SJCRH30 (cell line): ENCODE measurements around the gene NFKB2. TPM values are rescaled to one million over a fixed set of nuclear protein-coding genes. Genes with fewer than 3 reads are reported as not detected.

Source experiments
- DNase-seq, 2 experiments: peaks; one replicate each; pipeline ENCODE4 v3.0.0-alpha.2; 2015 to 2020
- H3K27ac ChIP-seq: fragments of 250-450 bp; sonication (Bioruptor Pico); 2 replicates; pipeline ENCODE4 v1.5.1; 2020; ENCODE audit warnings: mild to moderate bottlenecking, moderate library complexity
- H3K27me3 ChIP-seq: fragments of 250-450 bp; sonication (Bioruptor Pico); 2 replicates; pipeline ENCODE4 v1.5.1; 2020; ENCODE audit warnings: mild to moderate bottlenecking, moderate library complexity
- H3K36me3 ChIP-seq: fragments of 250-450 bp; sonication (Bioruptor Pico); 2 replicates; pipeline ENCODE4 v1.5.1; 2020; ENCODE audit warnings: mild to moderate bottlenecking, moderate library complexity
- H3K4me1 ChIP-seq: fragments of 250-450 bp; sonication (Bioruptor Pico); 2 replicates; pipeline ENCODE4 v1.5.1; 2020; ENCODE audit warnings: mild to moderate bottlenecking, moderate library complexity
- H3K4me3 ChIP-seq: fragments of 250-450 bp; sonication (Bioruptor Pico); 2 replicates; pipeline ENCODE4 v1.5.1; 2020; ENCODE audit warnings: mild to moderate bottlenecking, moderate library complexity
- H3K9me3 ChIP-seq: fragments of 250-450 bp; sonication (Bioruptor Pico); replicated peaks from 2 replicates; pipeline ENCODE4 v1.5.1; 2020; ENCODE audit warnings: mild to moderate bottlenecking, moderate library complexity
- total RNA-seq: library from RNA; depleted of rRNA; stranded (reverse); fragments of >200 nt; shearing (Covaris generic); gene quantifications from 2 replicates; pipeline ENCODE4 v1.2.3, GENCODE V29; 2014

The NFKB2 gene
- total RNA-seq, 1 experiment from 2014 or later, result 25.3 TPM

DNA sequence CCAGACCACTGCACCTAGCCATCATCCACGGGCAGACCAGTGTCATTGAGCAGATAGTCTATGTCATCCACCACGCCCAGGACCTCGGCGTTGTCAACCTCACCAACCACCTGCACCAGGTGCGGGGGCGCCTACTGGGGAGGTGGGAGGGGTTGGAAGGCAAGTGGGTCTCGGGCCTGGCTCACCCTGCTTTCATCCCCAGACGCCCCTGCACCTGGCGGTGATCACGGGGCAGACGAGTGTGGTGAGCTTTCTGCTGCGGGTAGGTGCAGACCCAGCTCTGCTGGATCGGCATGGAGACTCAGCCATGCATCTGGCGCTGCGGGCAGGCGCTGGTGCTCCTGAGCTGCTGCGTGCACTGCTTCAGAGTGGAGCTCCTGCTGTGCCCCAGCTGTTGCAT lies 4.6 kb downstream of the NFKB2 start:
- H3K27me3 ChIP-seq, result no peaks in the 10 kb centered on the region
- H3K4me3 ChIP-seq, result no peak overlapping the region
- H3K4me1 ChIP-seq, result peaks cover 13% of the 10 kb centered on the region; the same call in 1 of the 2 replicates
- DNase-seq, result no peak
- no peaks in the 10 kb centered on the region for H3K36me3 ChIP-seq
- no peaks in the 10 kb centered on the region for H3K9me3 ChIP-seq
- no peak overlapping the region for H3K27ac ChIP-seq

DNA sequence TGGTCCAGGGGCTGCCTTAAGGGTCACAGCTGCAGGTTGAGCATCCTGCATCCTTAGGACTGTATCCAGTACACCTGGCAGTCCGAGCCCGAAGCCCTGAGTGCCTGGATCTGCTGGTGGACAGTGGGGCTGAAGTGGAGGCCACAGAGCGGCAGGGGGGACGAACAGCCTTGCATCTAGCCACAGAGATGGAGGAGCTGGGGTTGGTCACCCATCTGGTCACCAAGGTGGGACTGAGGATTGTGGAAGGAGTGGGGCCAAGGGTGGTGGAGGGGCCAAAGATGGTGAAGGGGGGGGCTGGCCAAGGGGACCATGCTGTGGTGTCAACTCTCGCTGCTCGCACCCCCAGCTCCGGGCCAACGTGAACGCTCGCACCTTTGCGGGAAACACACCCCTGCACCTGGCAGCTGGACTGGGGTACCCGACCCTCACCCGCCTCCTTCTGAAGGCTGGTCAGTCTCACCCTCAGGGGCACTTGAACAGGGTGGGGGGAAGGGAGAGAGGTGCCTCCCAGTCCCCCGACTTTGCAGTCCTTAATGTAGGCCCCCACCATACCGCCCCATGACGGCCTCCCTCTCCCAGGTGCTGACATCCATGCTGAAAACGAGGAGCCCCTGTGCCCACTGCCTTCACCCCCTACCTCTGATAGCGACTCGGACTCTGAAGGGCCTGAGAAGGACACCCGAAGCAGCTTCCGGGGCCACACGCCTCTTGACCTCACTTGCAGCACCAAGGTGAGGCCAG lies 5.3 kb downstream of the NFKB2 start:
- DNase-seq, result no peak
- no peaks in the 10 kb centered on the region for H3K27me3 ChIP-seq
- H3K36me3 ChIP-seq, result no peaks in the 10 kb centered on the region

DNA sequence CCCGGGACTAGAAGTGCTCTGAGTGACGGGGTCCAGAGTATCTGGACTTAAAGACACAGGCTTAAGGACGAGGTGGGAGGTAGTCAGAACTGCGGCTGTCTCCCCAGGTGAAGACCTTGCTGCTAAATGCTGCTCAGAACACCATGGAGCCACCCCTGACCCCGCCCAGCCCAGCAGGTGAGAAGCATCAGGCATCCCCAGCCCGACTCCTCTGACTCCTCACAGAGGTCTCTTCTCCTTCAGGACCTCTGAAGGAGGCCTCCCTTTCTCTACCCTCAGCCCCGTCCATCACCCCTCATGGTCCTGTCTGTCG lies 5.8 kb downstream of the NFKB2 start:
- Histone ChIP-seq H3K4me1 (peaks cover 8% of the 10 kb centered on the region; the same call in 1 of the 2 replicates), H3K4me3 (no peak overlapping the region), H3K9me3 (no peaks in the 10 kb centered on the region), H3K36me3 (no peaks in the 10 kb centered on the region), H3K27ac (no peak overlapping the region), H3K27me3 (no peaks in the 10 kb centered on the region)
- no peak for DNase-seq

More for the DNA sequence above, 5.3 kb downstream of the NFKB2 start:
- no peaks in the 10 kb centered on the region for H3K9me3 ChIP-seq
- H3K4me3 ChIP-seq, result no peak overlapping the region
- no peak overlapping the region for H3K27ac ChIP-seq
- peaks cover 13% of the 10 kb centered on the region; the same call in 1 of the 2 replicates for H3K4me1 ChIP-seq

GRCh38 chr10:102401735-102402511 lies 6.4 kb downstream of the NFKB2 start:
- H3K36me3 ChIP-seq, result no peaks in the 10 kb centered on the region
- no peak overlapping the region for H3K4me3 ChIP-seq
- no peaks in the 10 kb centered on the region for H3K9me3 ChIP-seq
- no peak overlapping the region for H3K27ac ChIP-seq
- H3K4me1 ChIP-seq, result peaks cover 8% of the 10 kb centered on the region; the same call in 1 of the 2 replicates
- no peaks in the 10 kb centered on the region for H3K27me3 ChIP-seq
- peak; percentile 23 to 51 for DNase-seq

DNA sequence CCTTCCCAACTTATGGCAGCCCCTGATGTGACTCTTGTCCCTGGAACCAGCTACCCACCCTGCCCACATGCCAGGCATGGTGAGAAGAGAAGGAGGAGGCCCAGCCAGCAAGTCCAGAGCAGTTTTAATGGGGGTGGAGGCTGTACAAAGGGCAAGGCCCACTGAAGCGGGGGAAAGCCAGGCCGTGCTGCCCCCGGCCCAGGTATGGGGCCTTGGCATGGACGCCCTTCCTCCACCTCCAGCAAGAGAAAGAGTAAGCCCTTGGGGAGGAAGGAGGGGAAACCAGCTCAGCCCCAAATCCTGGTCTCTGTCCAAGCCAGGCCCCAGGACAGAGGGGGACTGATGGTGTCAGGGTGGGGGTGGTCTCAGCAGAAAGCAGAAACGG lies 7.0 kb downstream of the NFKB2 start:
- no peaks in the 10 kb centered on the region for H3K36me3 ChIP-seq
- H3K4me1 ChIP-seq, result peaks cover 8% of the 10 kb centered on the region; the same call in 1 of the 2 replicates
- H3K9me3 ChIP-seq, result no peaks in the 10 kb centered on the region

DNA sequence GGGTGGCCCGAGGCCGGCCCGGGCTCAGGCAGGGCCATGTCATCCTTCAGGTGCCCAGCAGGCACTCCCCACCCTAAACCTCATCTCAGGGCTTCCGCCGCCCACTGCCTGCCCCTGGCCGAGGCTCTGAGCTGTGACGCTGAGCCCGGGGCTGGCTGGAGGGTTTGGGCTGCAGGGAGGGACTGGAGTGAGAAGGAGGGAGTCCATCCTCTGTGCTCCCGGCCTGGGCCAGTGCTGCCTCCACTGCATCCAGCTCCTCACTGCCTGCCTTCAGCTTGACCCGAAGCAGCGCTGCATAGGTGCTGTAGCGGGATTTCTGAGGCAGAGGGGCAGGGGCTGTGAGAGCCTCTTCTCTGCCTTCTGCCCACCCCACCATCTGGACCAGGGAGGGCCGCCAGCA lies 7.6 kb downstream of the NFKB2 start:
- no peaks in the 10 kb centered on the region for H3K36me3 ChIP-seq
- peaks cover 4% of the 10 kb centered on the region; the same call in 1 of the 2 replicates for H3K27me3 ChIP-seq
- H3K9me3 ChIP-seq, result no peaks in the 10 kb centered on the region
- H3K4me1 ChIP-seq, result peaks cover 8% of the 10 kb centered on the region; the same call in 1 of the 2 replicates
- H3K4me3 ChIP-seq, result no peak overlapping the region
- no peak overlapping the region for H3K27ac ChIP-seq
- no peak for DNase-seq

More for the DNA sequence above, 7.0 kb downstream of the NFKB2 start:
- Histone ChIP-seq H3K27ac (no peak overlapping the region), H3K4me3 (no peak overlapping the region), H3K27me3 (peaks cover 1% of the 10 kb centered on the region; the same call in 1 of the 2 replicates)
- DNase-seq, result no peak

DNA sequence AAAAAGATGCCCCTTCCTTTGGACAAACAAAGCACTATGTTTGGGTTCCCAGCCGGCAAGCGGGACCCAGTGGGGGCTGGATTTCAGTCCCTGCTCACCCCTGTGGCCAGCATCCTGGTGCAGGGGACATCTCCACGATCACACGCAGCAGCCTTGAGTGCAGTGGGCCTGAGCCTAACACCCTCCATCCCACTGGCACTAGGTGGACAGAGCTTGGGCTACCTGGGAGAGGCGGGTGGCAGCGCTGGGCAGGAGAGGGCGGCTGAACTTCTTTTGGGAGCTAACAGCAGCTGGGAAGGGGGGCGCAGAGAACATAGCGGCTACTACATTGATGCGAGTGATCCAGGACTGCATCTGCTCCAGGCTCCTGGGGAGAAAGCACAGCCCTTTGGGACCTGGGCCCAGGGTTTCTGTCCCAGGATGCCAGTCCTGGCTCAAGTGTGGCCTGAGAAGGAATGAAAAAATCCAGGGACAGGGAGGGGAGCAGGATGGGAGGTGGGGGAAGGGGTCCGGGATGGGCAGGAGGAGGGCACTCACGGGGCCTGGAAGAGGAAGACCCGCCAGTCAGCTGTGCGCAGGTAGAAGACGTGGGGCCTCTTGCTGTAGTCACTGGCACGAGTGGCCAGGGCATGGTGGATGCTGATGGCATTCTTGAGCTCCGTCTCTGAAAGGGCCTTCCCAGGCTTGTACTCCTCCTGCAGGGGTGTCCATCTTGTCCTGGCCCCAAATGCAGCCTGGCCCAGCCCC lies 9.0 kb downstream of the NFKB2 start:
- Histone ChIP-seq H3K27me3 (peaks cover 4% of the 10 kb centered on the region; the same call in 1 of the 2 replicates), H3K27ac (no peak overlapping the region), H3K4me1 (peaks cover 8% of the 10 kb centered on the region; the same call in 1 of the 2 replicates), H3K36me3 (no peaks in the 10 kb centered on the region), H3K9me3 (no peaks in the 10 kb centered on the region), H3K4me3 (no peak overlapping the region)
- no peak for DNase-seq

DNA sequence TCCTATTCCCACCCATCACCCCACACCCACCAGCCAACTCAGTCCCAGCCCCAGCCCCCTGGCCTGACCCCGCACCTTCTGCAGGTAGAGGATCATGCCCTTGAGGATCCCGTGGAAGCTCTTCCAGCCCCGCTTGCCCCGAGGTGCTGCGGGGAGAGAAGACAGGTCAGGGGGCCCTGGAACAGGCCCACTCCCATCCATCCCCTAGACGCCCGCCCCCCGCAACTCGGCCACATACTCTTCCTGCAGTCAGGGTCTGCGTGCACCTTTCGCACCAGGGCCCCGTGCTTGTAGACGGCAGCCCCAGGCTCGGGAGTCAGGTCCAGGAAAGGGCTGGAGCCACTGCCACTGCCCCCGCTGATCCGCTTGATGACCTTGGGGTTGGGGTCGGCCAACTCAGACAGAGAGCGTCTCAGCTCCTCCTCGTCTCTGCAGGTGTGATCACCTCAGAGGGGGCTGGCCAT lies 9.6 kb downstream of the NFKB2 start:
- Histone ChIP-seq H3K27ac (no peak overlapping the region), H3K9me3 (no peaks in the 10 kb centered on the region), H3K27me3 (peaks cover 4% of the 10 kb centered on the region; the same call in 1 of the 2 replicates), H3K36me3 (no peaks in the 10 kb centered on the region), H3K4me3 (no peak overlapping the region), H3K4me1 (peaks cover 8% of the 10 kb centered on the region; the same call in 1 of the 2 replicates)
- DNase-seq, result no peak

DNA sequence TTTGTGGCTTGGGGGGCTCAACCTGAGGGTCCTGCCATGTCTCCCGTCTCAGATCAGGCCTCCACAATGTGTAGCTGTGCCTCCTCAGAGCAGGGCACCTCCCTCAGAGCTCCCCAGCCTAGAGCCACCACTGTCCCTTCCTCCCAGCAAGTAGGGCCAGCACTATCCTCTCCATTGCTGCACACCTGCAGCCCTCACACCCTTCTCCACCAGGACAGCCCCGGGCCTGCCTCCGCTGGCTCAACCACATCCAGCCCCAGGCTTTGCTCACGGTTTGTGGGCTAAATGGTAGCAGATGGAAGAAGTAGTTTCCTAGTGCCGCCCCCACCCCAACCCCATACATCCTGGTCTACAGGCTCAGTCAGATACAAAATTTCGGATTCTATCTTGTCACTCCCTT lies 10.1 kb downstream of the NFKB2 start:
- H3K4me3 ChIP-seq, result no peak overlapping the region
- H3K36me3 ChIP-seq, result no peaks in the 10 kb centered on the region
- H3K4me1 ChIP-seq, result peaks cover 8% of the 10 kb centered on the region; the same call in 1 of the 2 replicates
- no peak overlapping the region for H3K27ac ChIP-seq
- H3K9me3 ChIP-seq, result no peaks in the 10 kb centered on the region
- H3K27me3 ChIP-seq, result peaks cover 4% of the 10 kb centered on the region; the same call in 1 of the 2 replicates
- no peak for DNase-seq

DNA sequence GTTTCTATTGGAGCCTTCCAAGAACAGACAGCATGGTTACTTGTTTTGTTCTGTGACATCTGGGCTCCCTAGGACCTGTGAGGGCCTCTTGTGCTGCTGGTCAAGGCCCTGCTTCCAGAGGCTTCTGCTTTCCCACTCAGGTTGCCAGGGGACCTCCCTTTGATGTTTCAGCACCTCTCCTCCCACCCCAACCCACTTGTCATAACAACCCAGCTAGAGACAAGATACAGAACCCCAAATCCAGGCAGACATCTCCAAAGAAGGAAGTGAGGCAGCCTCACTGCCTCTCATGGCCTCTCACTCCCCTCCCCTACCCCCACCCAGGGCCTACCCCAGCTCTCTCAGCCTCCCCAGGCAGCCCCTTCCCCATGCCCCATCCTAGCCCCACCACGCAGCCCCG lies 11.3 kb downstream of the NFKB2 start:
- Histone ChIP-seq H3K27me3 (peaks cover 4% of the 10 kb centered on the region; the same call in 1 of the 2 replicates), H3K9me3 (no peaks in the 10 kb centered on the region), H3K4me1 (peaks cover 3% of the 10 kb centered on the region; the same call in 1 of the 2 replicates), H3K4me3 (no peak overlapping the region), H3K36me3 (no peaks in the 10 kb centered on the region), H3K27ac (no peak overlapping the region)
- no peak for DNase-seq

GRCh38 chr10:102407425-102408130 lies 12.1 kb downstream of the NFKB2 start:
- Histone ChIP-seq H3K4me3 (no peak overlapping the region), H3K27ac (no peak overlapping the region), H3K4me1 (no peaks in the 10 kb centered on the region), H3K36me3 (no peaks in the 10 kb centered on the region), H3K27me3 (peaks cover 8% of the 10 kb centered on the region; the same call in 1 of the 2 replicates), H3K9me3 (no peaks in the 10 kb centered on the region)
- no peak for DNase-seq

- Histone ChIP-seq H3K36me3 (no peaks in the 10 kb centered on the region), H3K9me3 (no peaks in the 10 kb centered on the region), H3K4me3 (no peak overlapping the region; the same call in 1 of the 2 replicates), H3K27ac (no peak overlapping the region), H3K4me1 (peaks cover 6% of the 10 kb centered on the region), H3K27me3 (peaks cover 10% of the 10 kb centered on the region; the same call in 1 of the 2 replicates)
- DNase-seq, result no peak
Measured at GRCh38 chr10:102408131-102408727, 12.7 kb downstream of the NFKB2 start.

- H3K9me3 ChIP-seq, result no peaks in the 10 kb centered on the region
- peaks cover 17% of the 10 kb centered on the region for H3K27me3 ChIP-seq
- DNase-seq, result no peak
- peak overlapping the region; percentile 34 for H3K4me3 ChIP-seq
- peaks cover 9% of the 10 kb centered on the region for H3K4me1 ChIP-seq
- no peak overlapping the region for H3K27ac ChIP-seq
- no peaks in the 10 kb centered on the region for H3K36me3 ChIP-seq
Measured at GRCh38 chr10:102408728-102409603, 13.5 kb downstream of the NFKB2 start.
